ENCODE results near the gene GNAZ.
A peak's percentile ranks its signal among the peaks of the same experiment; 100 is the strongest.

The GNAZ gene

GRCh38 chr22:23063539-23064380 lies 6.6 kb upstream of the GNAZ start:
- Histone ChIP-seq H3K4me3 (no peak overlapping the region), H3K27me3 (no peaks in the 10 kb centered on the region), H4K20me1 (no peaks in the 10 kb centered on the region), H3K27ac (peak overlapping the region; percentile 32; the same call in 1 of the 2 replicates), H3K36me3 (no peaks in the 10 kb centered on the region), H3K4me1 (peaks cover 87% of the 10 kb centered on the region), H3K9me3 (no peaks in the 10 kb centered on the region), H3K9ac (no peak overlapping the region), H3K4me2 (peak overlapping the region; percentile 96)
- TF ChIP-seq Cebpa-rat (IDR thresholded peaks at IDR 0.05), result no peak

GRCh38 chr22:23064381-23065068 lies 5.8 kb upstream of the GNAZ start:
- no peak overlapping the region; the same call in 1 of the 2 replicates for H3K9ac ChIP-seq
- peaks cover 87% of the 10 kb centered on the region for H3K4me1 ChIP-seq

GRCh38 chr22:23065069-23065451 lies 5.3 kb upstream of the GNAZ start:
- Histone ChIP-seq H4K20me1 (no peaks in the 10 kb centered on the region), H3K4me2 (peak overlapping the region; percentile 96), H3K27me3 (no peaks in the 10 kb centered on the region), H3K36me3 (no peaks in the 10 kb centered on the region), H3K9ac (no peak overlapping the region; the same call in 1 of the 2 replicates), H3K4me3 (no peak overlapping the region), H3K9me3 (no peaks in the 10 kb centered on the region), H3K27ac (peak overlapping the region; percentile 32; the same call in 1 of the 2 replicates), H3K4me1 (peaks cover 87% of the 10 kb centered on the region)
- TF ChIP-seq Cebpa-rat (IDR thresholded peaks at IDR 0.05), result no peak

More at GRCh38 chr22:23064381-23065068, 5.8 kb upstream of the GNAZ start:
- no peaks in the 10 kb centered on the region for H3K36me3 ChIP-seq
- no peaks in the 10 kb centered on the region for H4K20me1 ChIP-seq
- no peak overlapping the region for H3K4me3 ChIP-seq
- no peak for TF ChIP-seq Cebpa-rat (IDR thresholded peaks at IDR 0.05)
- peak overlapping the region; percentile 32; the same call in 1 of the 2 replicates for H3K27ac ChIP-seq
- no peaks in the 10 kb centered on the region for H3K27me3 ChIP-seq
- H3K4me2 ChIP-seq, result peak overlapping the region; percentile 96
- no peaks in the 10 kb centered on the region for H3K9me3 ChIP-seq

GRCh38 chr22:23065495-23066122 lies 4.7 kb upstream of the GNAZ start:
- no peaks in the 10 kb centered on the region for H4K20me1 ChIP-seq

DNA sequence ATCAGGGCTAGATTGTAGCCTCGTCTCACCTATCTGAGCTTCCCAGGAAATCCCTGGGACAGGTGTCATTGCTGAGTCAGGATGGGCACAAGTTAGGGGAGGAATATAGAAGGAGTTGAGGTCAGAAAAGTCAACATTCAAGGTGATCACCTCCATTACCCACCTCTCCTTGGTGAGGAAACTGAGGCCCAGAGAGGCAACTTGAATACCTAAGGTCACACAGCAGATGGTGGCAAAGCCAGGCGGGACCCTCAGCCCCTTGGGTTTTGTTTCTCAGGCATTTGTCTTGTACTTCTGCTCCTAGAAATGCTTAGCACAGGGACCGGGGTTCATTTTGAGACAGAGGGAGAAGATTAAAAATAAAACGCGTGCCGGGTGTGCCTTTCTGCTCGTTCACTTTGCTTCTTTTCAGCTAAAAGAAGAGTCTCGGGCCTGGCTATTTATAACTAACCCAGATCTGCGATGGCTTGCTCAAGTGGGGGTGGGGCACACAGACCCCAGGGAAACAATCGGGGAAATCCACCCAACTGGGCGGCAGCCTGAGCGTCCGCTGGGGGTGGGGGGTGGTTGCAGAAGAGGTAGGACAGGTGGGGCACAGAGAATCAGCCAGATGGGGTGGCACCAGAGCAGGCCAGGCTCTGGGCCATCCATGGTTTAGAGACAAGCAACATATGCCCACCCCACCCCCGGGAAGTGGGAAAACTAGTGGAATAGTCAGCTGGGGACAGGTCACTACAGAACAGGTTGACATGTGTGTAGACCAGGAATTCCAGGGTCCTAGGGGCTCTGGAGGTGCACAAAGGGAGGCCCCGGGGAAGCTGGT lies 3.9 kb upstream of the GNAZ start:
- H3K4me2 ChIP-seq, result peak overlapping the region; percentile 96
- TF ChIP-seq Cebpa-rat (IDR thresholded peaks at IDR 0.05), result no peak
- peak overlapping the region; percentile 42; the same call in 1 of the 2 replicates for H3K9ac ChIP-seq
- H3K4me1 ChIP-seq, result peaks cover 87% of the 10 kb centered on the region
- no peaks in the 10 kb centered on the region for H3K36me3 ChIP-seq
- H3K27me3 ChIP-seq, result peaks cover 6% of the 10 kb centered on the region
- H3K9me3 ChIP-seq, result no peaks in the 10 kb centered on the region
- peak overlapping the region; percentile 60 for H3K27ac ChIP-seq
- 0 out of 2 replicates have a peak overlapping the region, but pooled peaks have one; percentile 9 for H3K4me3 ChIP-seq
- peaks cover 3% of the 10 kb centered on the region for H4K20me1 ChIP-seq

More at GRCh38 chr22:23065495-23066122, 4.7 kb upstream of the GNAZ start:
- Histone ChIP-seq H3K4me1 (peaks cover 87% of the 10 kb centered on the region), H3K4me3 (no peak overlapping the region), H3K27ac (peak overlapping the region; percentile 60), H3K9ac (peak overlapping the region; percentile 42; the same call in 1 of the 2 replicates), H3K9me3 (no peaks in the 10 kb centered on the region), H3K27me3 (no peaks in the 10 kb centered on the region), H3K36me3 (no peaks in the 10 kb centered on the region), H3K4me2 (peak overlapping the region; percentile 96)
- no peak for TF ChIP-seq Cebpa-rat (IDR thresholded peaks at IDR 0.05)

- Histone ChIP-seq H3K4me2 (peak overlapping the region; percentile 96), H3K27ac (peak overlapping the region; percentile 60)
Observed at GRCh38 chr22:23067023-23067650, 3.2 kb upstream of the GNAZ start.

GRCh38 chr22:23067691-23068090 lies 2.6 kb upstream of the GNAZ start:
- H3K27ac ChIP-seq, result no peak overlapping the region
- no peak overlapping the region for H3K9ac ChIP-seq
- no peaks in the 10 kb centered on the region for H3K36me3 ChIP-seq
- peaks cover 87% of the 10 kb centered on the region for H3K4me1 ChIP-seq
- peaks cover 19% of the 10 kb centered on the region for H3K27me3 ChIP-seq
- no peak overlapping the region for H3K4me3 ChIP-seq
- peaks cover 15% of the 10 kb centered on the region for H4K20me1 ChIP-seq
- no peaks in the 10 kb centered on the region for H3K9me3 ChIP-seq
- no peak for TF ChIP-seq Cebpa-rat (IDR thresholded peaks at IDR 0.05)
- peak overlapping the region; percentile 96 for H3K4me2 ChIP-seq

More at GRCh38 chr22:23067023-23067650, 3.2 kb upstream of the GNAZ start:
- peaks cover 14% of the 10 kb centered on the region for H3K27me3 ChIP-seq
- peaks cover 10% of the 10 kb centered on the region for H4K20me1 ChIP-seq
- TF ChIP-seq Cebpa-rat (IDR thresholded peaks at IDR 0.05), result no peak
- peak overlapping the region; percentile 42; the same call in 1 of the 2 replicates for H3K9ac ChIP-seq
- peaks cover 87% of the 10 kb centered on the region for H3K4me1 ChIP-seq
- no peaks in the 10 kb centered on the region for H3K9me3 ChIP-seq
- H3K36me3 ChIP-seq, result no peaks in the 10 kb centered on the region
- no peak overlapping the region for H3K4me3 ChIP-seq

GRCh38 chr22:23068096-23068831 lies 2.1 kb upstream of the GNAZ start:
- Histone ChIP-seq H3K4me2 (peak overlapping the region; percentile 96), H3K27ac (no peak overlapping the region)

More at GRCh38 chr22:23068096-23068831, 2.1 kb upstream of the GNAZ start:
- H3K9me3 ChIP-seq, result no peaks in the 10 kb centered on the region
- peaks cover 21% of the 10 kb centered on the region for H4K20me1 ChIP-seq
- H3K36me3 ChIP-seq, result peaks cover 5% of the 10 kb centered on the region; the same call in 1 of the 2 replicates
- H3K9ac ChIP-seq, result no peak overlapping the region
- H3K27me3 ChIP-seq, result peaks cover 24% of the 10 kb centered on the region
- H3K4me1 ChIP-seq, result peaks cover 90% of the 10 kb centered on the region
- H3K4me3 ChIP-seq, result no peak overlapping the region
- no peak for TF ChIP-seq Cebpa-rat (IDR thresholded peaks at IDR 0.05)
